GM21717 (cell line): ENCODE measurements around the gene NPHP4.

ENCODE experiments used
- ATAC-seq: cut with Tn5 transposase; IDR thresholded peaks from one replicate; pipeline ENCODE4 v1.9.1; 2021; ENCODE audit warnings: mild to moderate bottlenecking, moderate library complexity; ENCODE audit not compliant: unreplicated experiment

The NPHP4 gene

DNA sequence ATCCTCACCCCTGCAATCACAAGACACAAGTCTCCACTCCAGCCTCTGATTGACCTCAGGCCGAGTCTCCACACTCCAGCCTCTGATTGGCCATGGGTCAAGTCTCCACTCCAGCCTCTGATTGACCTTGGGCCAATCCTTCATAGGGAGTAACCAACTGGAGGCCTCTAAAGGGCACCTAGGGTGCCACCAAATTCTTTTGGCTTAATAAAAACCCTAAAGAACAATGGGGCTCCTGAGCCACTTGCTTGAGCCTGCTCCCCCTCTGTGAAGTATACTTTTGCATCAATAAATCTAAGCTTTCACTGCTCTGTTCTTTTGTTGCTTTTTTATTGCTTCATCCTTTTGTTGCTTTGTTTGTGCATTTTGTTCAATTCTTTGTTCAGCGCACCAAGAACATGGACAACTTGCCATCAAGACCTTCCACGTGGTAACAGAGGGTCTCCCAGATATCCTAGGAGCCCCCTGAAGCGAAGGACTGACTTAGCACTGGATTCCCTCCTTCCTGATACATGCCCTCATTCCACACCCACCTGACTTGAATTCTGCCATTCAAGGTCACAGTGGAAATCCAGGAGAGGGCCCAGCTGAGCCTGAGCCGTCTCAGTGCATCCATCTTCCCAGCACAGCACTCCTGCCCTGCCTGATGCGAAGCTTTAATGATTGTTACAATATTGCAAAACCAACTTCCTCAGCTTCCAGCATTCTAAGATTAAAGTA, 152.9 kb downstream of the NPHP4 start:
- ATAC-seq: no peak

DNA sequence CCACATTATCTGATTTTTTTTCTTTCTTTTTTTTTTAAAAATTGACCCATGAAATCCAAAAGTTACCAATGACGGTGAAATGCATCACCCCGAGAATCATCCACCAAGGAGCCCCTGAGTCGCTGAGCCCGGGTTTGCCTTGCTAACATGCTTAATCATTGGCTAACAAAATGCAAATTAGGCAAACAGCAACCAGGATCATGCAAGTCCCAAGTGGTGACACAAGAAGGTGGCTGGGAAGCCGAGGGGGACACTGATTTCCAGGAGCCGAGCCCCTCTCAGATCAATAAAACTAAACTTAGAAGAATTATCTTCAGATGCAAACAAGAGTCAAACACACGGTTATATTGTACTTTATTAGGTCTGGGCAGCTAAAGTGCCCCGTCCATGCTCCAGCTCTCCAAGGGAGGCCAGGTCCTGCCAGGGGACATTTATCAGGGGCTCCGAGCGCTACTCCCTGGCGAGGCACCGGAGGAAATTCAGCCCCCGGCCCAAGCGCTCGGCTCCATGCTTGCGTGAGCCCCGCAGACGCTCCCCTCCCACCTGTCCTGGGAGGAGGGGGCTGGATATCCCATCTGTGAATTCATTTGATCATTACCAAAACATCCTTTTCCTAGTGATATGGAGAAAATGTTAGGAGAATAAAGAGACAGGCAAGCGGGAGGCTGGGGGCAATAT, 154.1 kb downstream of the NPHP4 start:
- no peak for ATAC-seq

DNA sequence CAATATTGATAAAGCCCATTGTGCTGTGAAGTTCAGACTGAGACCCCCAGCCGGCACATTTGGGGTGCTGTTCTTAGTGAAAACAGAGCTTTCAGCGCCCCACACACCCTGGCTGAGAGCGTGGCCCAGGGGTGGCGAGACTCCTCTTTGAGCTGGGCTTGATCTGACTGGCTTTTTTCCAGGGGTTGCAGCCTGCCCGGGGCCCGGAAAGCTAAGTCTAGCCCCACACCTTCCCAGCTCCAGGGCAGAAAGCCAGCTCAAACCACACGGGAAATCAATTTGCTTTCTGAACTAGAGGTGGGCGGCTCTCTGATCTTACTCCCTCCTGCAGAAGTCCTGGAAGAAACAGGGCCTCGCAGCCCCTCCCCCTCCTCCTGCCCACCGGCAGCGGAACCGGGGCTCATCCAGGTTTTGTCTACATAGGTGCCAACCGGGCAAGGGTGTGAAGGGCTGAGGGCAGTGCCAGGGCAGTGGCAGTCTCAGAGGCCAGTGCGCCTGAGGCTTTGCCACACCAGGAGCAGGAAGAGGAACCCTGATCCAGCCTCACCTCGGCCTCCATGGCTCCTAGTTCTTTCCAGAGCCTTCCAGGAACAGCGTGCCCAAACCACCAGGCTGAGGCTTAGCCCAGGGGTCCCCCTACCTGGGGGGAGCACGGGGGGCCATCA, 155.3 kb downstream of the NPHP4 start:
- ATAC-seq: no peak

DNA sequence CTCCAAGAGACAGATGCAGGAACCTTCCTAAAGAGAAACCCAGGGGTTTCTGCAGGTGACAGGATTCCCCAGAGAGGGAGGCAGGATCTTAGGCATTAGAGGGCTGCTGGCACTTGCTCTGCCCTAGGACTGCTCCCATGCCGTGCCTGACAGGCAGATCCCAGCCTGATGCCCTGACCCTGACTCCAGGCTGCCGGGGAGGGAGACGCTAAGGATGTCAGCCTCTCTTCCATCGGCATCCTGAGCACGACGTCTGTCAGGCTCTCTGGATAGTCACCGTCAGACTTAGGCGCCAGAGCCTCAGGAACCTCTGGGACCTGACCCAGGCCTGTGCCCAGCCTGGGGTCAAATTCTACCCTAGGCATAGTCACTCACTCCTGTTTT, 157.1 kb downstream of the NPHP4 start:
- no peak for ATAC-seq

DNA sequence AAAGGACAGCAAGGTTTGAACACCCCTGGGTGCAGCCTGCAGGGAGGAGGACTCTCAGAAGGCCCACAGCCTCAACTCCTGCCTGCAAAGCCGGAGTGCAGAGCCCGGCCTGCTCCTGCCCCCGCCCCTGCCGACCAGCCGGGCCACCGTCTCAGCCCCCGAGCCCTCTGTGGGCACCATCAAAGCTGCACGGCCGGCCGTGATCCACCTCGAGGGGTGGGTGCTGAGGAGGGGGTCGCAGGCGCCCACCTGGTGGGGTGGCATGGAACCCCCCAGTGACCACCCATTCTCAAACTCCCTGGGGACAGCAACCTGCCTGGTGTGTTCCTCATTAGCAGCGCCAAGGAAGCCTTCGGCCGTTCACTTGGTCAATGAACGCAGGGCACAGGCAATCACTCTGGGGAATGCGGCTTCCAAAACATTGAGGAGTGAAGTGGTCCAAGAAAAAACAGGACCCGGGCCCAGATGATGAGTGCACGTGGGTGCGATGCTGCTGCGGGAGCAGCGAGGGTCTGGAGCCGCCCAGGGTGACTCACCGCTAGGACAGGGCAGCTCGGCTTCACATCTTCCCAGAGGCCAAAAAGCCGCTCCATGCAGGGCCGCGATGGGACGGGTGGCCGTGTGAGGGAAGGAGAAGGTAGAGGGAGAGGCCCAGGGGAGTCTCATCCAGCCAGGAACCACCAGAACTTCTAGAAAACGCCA, 157.6 kb downstream of the NPHP4 start:
- no peak for ATAC-seq

DNA sequence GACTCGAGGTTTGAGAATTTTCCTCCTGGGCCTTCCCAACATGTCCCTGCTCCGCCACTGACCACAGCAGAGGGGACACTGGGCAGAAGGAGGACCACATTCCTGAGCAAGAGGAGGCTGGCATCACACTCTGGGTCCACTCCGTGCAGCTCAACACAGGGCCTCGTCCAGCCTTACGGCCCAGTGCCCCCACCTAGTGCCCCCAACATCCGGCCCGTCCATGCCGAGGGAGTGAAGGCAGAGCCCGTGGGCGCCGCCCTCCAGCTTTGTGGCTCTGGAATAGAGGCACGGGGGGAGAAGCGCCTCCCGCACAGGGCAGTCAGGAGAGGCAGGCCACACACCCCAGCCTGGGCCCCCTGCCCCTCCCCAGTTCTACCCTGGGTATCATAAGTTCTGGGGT, 158.3 kb downstream of the NPHP4 start:
- ATAC-seq: no peak

DNA sequence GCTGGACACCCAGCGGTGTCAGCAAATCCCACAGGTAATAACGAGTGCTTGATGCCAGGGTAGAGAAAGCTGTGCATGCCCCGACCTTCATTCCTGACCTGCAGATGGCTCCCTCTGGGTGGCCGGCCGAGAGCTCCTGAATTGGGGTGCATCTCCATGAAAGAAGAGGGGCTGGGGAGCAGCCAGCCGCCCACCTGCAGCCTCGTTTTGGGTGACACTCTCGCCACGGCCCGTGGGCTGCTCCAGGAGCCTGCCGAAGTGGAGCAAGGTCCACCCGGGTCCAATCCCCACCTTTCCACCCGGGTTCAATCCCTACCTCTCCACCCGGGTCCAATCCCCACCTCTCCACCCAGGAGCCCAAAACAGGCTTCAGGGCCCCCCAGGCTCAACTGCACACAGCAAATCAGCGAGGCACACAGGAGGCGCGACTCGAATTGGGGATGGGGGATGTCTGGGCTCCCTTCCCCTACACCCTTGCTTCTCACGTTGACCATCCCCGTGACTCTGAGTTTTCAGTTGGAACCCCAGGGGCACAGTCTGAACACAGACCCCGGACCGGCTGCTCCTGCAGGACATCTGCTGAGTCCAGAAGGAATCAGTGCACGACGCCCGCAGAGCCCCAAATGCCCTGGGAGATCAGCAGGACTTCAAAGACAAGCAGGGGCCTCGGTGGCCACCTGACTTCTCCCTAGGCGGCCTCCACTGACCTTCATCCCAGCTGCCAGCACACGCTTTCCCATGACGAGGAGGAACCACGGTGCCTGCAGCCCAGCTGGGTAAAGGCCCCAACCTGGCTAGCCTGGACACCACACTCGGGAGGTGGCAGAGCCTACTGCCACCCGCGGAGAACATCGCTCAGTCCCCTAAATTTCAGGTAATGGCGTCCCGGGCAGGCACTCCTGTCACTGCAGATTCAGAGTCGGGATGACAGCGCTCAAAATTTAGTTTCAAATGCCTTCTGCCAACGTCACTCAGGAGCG, 159.0 kb downstream of the NPHP4 start:
- no peak for ATAC-seq

DNA sequence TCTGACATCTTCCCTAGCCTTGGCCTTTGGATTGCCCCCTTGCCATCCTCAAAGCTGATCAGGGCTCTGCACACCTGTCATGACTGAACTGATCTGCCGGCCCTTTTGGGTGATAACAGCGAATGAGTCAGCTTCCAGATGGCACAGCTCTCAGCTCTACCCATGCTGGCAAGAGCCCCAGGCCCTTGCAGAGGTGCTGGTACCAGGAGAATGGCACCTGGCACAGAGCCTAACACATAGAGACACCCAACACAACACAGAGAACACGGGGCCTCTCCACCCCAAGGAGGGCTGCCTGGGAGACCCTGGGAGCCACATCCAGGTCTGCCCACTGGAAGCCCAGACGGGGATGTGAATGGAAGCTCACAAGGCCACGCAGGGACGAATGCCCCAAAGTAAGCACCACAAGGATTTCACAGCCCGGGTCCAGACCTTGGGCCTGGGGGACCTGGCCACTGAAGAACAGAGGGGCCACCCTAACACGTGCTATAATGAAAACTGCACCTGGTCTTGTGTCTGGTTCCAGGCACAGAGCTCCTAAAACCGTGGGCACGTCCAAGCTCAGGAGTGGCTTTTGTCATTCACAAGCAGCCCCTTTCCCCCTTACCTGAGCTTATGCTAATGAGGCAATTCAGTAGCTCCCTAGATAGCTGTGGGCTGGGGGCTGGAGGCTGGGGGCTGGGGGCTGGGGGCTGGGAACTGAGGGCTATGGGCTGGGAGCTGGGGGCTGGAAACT, 160.5 kb downstream of the NPHP4 start:
- ATAC-seq: no peak

DNA sequence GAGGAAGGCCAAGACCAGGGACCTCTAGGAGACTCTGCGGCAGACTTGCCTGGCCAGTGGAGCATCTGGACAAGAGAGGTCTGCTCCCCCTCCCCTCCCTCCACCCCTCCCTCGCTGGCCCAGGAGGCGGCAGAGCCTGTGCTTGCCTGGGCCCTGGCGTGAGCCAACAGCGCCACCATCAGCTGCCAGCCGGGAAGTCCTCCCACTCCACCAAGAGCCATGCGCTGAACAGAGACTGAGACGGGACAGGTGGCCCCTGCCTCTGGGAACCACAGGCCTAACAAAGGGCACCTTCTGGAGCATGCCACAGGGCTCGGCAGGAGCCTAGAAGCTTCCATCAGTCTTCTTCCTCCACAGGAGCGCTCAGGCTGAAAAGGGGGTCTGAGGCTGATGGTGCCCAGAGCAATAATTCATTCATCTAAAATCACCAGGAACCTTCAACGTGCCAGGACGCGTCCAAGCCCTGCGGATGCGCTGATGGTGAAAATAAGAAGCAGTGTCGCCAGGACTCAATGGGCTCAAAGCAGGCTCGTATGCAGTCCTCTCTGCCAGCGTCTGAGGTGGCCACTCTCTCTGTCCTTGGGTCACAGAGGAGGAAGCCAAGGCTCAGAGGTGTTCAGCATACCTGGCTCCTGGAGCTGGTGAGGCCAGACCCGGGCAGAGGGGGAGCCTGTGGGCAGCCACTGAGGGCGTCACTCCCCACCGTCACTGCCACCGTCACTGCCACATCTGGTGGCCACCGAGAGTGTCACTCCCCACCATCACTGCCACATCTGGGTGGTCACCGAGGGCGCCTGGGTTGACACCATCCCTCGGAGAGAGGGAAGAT, 161.2 kb downstream of the NPHP4 start:
- no peak for ATAC-seq

DNA sequence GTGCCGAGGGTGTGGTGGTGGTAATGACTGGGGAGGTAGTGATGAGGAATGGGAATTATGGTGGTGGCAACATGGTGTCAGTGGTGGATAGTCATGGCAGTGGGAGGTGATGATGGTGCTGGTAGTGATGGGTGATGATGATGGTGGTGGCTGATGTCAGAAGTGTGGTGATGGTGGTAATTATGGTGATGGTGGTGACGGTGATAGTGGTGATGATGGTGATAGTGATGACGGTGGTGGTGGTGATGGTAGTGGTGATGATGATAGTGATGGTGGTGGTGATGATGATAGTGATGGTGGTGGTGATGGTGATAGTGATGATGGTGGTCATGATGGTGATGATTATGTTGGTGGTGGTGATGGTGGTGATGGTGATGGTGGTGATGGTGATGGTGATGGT, 162.8 kb downstream of the NPHP4 start:
- ATAC-seq: no peak

DNA sequence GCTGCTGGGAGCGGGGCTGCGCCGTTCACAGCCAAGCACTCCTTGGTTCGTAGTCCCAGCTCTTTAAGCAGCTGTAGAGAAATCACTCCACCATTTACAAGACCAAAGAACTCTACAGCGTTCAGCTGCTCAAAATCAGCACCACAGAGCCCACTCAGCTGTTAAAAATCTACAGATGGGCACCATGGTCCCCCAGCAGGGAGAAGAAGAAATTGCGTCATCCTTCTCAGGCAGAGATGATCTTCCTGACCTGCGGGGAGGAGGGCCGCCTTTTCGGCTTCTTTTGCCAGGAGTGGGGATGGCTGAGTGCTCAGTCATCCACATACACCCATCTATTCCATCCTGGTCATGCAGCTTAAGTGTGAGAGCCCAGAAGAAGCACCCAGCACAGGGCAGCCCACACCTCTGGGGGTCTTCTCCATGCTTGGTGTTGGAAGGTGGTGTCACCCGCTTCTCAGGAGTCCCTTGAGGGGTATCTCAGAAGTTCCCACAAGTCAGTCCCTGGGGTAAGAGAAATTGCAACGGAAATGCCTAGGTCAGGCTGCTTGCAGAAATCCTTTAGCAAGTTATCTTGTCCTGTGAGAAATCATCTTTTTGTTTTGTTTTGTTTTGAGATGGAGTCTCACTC, 163.8 kb downstream of the NPHP4 start:
- ATAC-seq: no peak

DNA sequence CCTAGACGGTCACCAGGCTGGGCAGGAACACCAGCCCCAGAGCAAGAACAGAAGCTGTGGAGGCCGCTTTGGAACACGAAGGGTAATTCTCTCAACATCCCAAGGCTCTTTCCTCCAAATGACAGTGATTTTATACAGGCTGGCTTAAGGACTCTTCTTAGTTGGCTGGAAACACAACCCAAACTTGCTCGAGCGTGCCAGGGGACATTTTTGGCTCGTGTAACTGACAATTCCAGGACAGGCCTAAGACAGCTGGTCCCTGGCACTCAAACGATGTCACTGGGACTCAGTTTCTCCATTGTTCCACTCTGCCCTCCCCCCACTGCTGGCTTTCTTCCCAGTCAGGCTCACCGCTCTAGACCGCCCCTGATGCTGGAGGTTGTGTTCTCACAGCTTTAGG, 164.7 kb downstream of the NPHP4 start:
- ATAC-seq: no peak

DNA sequence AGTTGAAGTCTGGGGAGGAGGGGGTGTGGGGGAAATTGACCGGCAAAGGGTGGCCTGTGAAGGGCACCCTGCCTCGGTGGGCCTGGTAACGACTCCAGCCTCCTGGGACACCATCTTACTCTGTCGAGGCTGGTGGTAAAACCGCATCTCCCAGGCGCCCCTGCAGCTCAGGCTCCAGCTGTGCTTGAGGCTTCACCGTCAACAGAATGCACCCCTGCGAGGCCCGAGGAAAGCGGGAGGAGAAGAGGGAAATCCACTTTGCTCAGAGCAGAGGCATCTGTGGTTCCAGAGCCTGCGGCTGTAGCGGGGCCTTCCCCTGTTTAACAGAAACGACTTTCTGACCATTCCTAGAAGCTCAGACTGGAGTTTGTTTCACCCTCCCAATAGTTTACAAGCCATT, 165.6 kb downstream of the NPHP4 start:
- ATAC-seq: no peak

DNA sequence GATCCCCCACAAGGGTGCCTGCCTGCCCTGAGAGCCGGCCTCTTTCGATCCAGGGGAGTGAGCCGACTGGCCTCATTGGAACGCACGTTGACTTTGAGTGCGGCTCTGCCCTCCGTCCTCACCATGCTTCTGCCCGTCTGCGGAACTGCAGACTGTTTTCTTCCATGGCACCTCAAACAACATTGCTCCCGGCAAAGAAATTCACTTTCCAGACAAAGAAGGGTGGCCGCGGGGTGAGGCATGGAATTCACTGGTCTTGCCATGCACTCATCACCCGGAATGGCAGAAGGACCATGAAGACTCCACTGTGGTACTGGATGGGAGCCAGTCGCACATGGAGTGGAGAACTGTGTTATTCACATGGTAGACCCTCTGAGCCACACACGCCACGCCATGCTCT, 169.5 kb downstream of the NPHP4 start:
- no peak for ATAC-seq

DNA sequence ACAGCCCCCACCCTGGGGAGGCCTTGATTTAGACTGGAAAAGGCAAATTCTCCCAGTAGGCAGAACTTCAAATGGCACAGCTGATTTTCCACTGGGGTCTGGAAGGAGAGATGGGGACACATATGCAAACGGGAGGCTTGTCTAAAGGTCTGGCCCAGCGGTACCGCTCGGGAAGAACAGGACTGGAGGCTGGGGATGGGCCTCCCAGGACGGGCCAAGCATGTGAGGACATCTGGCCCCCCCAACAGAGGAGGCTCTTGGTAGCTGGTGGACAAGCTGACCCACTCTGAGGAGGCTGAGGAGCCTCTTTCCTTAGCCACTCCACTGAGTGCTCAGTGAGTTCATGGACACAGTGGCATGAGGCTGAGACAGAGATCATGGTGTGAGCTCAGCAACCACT, 170.0 kb downstream of the NPHP4 start:
- ATAC-seq: no peak

DNA sequence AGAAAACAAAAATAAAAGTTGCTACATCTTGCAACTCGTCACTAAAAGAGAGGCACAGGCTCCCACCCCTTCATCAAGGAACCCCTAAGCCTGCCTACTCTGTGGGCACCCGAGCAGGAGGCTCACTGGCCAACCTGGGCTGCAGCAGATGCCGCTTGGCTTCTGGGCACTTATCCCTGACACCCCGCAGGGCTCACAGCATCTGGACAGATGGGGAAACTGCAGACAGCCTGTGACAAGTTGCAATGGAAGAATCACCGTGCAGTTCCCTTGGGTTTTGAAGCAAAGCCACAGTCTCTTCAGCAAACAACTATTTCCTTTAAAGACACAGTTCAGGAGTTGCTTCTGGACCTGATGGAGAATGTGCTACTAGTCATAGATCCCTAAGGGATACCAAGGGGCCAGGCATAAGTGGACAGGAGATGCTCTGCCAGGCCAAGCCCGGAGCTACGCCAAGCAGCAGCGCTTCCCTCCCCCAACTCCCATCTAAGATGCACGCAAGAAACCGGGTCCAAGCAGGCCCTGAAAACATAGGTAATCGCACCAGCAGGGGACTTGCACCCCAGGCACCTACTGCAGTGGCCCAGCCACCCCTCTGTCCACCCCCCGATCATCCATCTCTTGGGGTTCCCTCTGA, 170.6 kb downstream of the NPHP4 start:
- no peak for ATAC-seq

DNA sequence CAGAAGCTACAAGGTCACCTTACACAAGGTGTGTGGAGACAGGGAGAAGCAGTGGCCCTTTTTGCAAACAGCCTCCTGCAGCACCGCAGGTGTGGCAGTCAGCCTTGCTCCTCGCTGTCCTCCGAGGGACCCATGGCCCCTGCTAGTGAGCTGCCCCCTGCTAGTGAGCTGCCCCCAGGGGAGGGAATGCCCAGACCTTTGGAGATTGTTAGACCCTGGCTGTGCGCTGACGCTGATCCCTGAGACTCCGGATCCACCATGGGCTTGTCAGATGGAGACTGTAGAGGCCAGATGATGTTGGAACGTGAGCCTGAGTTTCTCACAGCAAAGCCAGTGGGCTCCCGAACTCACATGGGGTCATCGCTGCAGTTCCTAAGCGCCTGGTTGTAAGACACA, 172.2 kb downstream of the NPHP4 start:
- no peak for ATAC-seq

DNA sequence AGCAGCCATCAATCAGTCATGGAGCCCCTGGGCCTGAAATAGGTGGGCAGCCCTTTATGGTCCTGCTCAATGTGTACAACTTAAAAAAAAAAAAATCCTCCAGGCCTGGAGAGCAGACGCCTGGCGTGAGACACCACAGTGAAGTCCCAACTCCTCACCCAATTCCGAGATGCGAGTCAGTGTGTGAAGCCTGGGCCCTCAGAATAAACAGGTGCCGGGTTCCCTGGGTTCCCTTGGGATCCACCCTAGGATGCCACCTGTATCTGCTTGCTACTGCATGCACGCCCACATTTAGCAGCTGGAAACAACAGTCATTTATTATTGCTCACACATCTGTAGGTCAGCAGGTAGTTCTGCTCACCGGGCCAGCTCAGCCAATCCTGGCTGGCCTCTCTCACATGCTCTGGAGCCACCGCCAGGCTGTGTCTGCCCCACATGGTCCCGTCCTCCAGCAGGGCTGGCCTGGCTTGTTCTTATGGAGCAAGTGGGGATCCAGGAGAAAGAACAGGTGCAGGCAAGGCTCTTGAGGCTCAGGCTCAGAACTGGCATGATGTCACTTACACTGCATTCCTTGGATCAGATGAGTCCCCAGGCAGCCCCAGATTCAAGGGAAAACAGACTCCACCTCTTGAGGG, 172.7 kb downstream of the NPHP4 start:
- ATAC-seq: no peak
